K562 (cell line): Measurements from ENCODE around the gene VIPR2.

Experiments used
- EZH2 ChIP-seq: IDR thresholded peaks from 2 replicates; pipeline ENCODE4 v1.6.1; 2012; ENCODE audit warnings: low read depth, mild to moderate bottlenecking, inconsistent platforms, low read length, borderline replicate concordance
- NCOA1 ChIP-seq: fragments of 450-650 bp; IDR thresholded peaks from 2 replicates; pipeline ENCODE4 v1.6.1; 2016; ENCODE audit warnings: low read depth
- NR2C1 ChIP-seq, 2 experiments: fragments of 450-650 bp; IDR thresholded peaks; 2 replicates each; pipeline ENCODE4 v1.6.1; 2017; ENCODE audit warnings: mild to moderate bottlenecking in 2 of 2, antibody characterized with exemption in 1 of 2, inconsistent platforms in 1 of 2, missing compliant biosample characterization in 1 of 2, missing genetic modification characterization in 1 of 2
- RNF219 ChIP-seq: fragments of 250-450 bp; sonication (Bioruptor Pico); IDR thresholded peaks from 2 replicates; pipeline ENCODE4 v1.5.0; 2022; ENCODE audit warnings: mild to moderate bottlenecking

DNA sequence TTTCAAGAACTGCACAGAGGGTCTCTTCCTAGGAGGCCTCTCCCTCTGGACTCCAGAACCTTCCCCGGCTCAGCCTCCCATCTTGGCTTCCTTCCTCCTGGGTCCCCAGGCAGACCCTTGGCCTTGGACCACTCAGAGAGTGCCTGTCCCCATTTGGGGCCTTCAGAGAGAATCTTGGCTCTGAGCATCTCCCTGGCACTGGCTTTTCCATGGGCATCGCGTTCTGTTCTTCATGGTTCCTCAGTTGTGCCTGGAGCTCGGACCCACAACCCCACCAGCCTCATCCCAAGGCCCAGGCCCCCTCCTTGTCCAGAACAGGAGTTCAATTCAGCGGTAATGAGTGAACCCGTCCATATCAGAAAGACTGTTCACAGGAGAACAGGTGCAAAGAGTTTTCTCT lies 73.4 kb downstream of the VIPR2 start:
- TF ChIP-seq NR2C1 (IDR thresholded peaks at IDR 0.05): no peak
- TF ChIP-seq NR2C1 (tag; IDR thresholded peaks at IDR 0.05): no peak
- no peak for TF ChIP-seq RNF219
- no peak for TF ChIP-seq EZH2
- TF ChIP-seq NCOA1: no peak
